ENCODE measurements around the gene CENPO. TPM values are rescaled to one million over a fixed set of nuclear protein-coding genes. Genes with fewer than 3 reads are reported as not detected.

Gene CENPO
- total RNA-seq, 1 experiment from 2014 or later = 27.9 TPM

- Histone ChIP-seq H3K9me3 (ENCODE audit: control insufficient read depth in 1 of 2, insufficient read depth in 1 of 2, low read depth in 1 of 2, low read length in 2 of 2) (no peaks in the 10 kb centered on the region), H4K20me1 (ENCODE audit: insufficient read depth) (no peaks in the 10 kb centered on the region), H3K4me2 (ENCODE audit: low read length) (no peak overlapping the region), H3K27me3 (ENCODE audit: insufficient read depth, low read length) (no peaks in the 10 kb centered on the region), H3K79me2 (ENCODE audit: insufficient read depth, low read length) (peaks cover 1% of the 10 kb centered on the region; the same call in 1 of the 2 replicates), H3K9me2 (ENCODE audit: insufficient read depth) (no peaks in the 10 kb centered on the region), H3K4me3 (replicated peaks in 1 of 2; ENCODE audit: low read depth in 1 of 2, low read length in 2 of 2) (no peak overlapping the region), H3K4me1 (ENCODE audit: control insufficient read depth in 1 of 2, insufficient read depth in 2 of 2, low read length in 2 of 2) (no peaks in the 10 kb centered on the region), H3K36me3 (ENCODE audit: control insufficient read depth in 1 of 2, insufficient read depth in 2 of 2, low read length in 2 of 2) (peaks cover 2 to 7% of the 10 kb centered on the region in 2 experiments; a peak in 2 of 4 replicates), H2AFZ (ENCODE audit: low read depth, low read length, poor library complexity, severe bottlenecking) (no peak overlapping the region), H3K27ac (ENCODE audit: low read depth, low read length) (no peak overlapping the region), H3K9ac (ENCODE audit: low read length) (no peak overlapping the region)
- POLR2A ChIA-PET = no interaction called here
- CTCF ChIA-PET = no interaction called here
- TF ChIP-seq EZH2 (IDR thresholded peaks at IDR 0.05) (no peak), TCF7L2 (IDR thresholded peaks at IDR 0.05; ENCODE audit: borderline replicate concordance, extremely low read depth, insufficient read depth, insufficient read length) (no peak), JUND (IDR thresholded peaks at IDR 0.05) (no peak), REST (IDR thresholded peaks at IDR 0.05; ENCODE audit: low read depth) (no peak), YY1 (IDR thresholded peaks at IDR 0.05; ENCODE audit: extremely low read depth, insufficient replicate concordance, low read depth, low read length) (no peak), CEBPB (IDR thresholded peaks at IDR 0.05; ENCODE audit: low read depth) (no peak), SIN3A (IDR thresholded peaks at IDR 0.05; ENCODE audit: low read depth) (no peak)
- TF ChIP-seq, protein P1, sequence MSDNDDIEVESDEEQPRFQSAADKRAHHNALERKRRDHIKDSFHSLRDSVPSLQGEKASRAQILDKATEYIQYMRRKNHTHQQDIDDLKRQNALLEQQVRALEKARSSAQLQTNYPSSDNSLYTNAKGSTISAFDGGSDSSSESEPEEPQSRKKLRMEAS (IDR thresholded peaks at IDR 0.05) = no peak
- TF ChIP-seq, protein P2, sequence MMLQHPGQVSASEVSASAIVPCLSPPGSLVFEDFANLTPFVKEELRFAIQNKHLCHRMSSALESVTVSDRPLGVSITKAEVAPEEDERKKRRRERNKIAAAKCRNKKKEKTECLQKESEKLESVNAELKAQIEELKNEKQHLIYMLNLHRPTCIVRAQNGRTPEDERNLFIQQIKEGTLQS (IDR thresholded peaks at IDR 0.05) = no peak
- no TSS peak for BruUV-seq (replicated peaks)
- ATAC-seq = no peak
- RAD21 ChIA-PET (ENCODE audit: low non-redundant PET in 1 of 2, low total read pairs in 2 of 2, uncharacterized antibody in 2 of 2, unreplicated experiment in 2 of 2) = no interaction called here
- intact Hi-C loops (cut with micrococcal nuclease) = no loop called here
- no peak for DNase-seq (ENCODE audit: low read depth, low spot score)
These were observed 73.7 kb downstream of the CENPO start for GRCh38 chr2:24866946-24867345.
